ENCODE measurements around the gene GNMT.
"Not testable (repeated sequence)": the region's sequence is repeated elsewhere in the genome, so short reads cannot be mapped to it uniquely, and the experiment has no call there.

The GNMT gene

DNA sequence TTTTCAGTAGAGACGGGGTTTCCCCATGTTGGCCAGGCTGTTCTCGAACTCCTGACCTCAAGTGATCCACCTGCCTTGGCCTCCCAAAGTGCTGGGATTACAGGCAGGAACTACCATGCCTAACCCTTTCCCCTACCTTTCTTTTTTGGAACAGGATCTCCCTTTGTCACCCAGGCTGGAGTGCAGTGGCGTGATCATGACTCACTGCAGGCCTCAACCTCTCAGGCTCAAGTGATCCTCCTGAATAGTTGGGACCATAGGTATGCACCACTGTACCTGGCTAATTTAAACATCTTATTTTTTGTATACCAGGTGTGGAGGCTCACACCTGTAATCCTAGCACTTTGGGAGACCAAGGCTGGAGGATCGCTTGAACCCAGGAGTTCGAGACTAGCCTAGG, 19.2 kb upstream of the GNMT start:
- DNase-seq (ENCODE audit: low spot score): not testable (repeated sequence)

DNA sequence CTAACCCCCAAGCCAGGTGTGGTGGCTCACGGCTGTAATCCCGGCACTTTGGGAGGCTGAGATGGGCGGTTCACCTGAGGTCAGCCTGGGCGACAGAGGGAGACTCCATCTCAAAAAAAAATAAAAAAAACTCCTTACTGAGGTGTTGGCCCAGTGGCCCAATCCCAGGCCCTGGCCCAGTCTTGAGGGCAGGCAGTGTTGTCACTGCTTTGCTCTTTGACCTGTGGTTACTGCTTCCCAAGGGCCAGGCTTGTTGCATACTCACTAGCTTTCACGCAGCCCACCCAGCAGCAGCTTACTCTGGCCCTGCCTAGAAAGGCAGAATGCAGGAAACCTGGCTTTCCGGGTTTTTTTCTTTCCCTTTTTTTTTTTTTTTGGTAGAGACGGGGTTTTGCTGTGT, 18.1 kb upstream of the GNMT start:
- no peak for DNase-seq (ENCODE audit: low spot score)

DNA sequence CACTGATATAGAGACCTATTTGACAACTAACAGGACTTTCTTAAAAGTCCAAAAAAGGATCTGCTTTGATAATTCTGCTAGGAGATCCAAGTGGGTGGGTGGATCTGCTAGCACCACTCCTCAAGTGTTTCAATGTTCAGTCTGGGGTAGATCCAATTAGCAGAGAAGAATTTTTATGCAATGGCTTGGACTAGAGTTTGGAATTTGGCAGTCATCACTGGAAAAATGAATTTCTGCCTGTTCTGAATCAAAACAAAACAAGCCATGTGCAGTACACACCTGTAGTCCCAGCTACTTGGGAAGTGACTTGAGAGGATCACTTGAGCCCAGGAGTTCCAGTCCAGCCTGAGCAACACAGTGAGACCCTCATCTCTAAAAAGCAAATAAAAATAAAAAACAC, 12.6 kb upstream of the GNMT start:
- no peak for DNase-seq (ENCODE audit: low spot score)

DNA sequence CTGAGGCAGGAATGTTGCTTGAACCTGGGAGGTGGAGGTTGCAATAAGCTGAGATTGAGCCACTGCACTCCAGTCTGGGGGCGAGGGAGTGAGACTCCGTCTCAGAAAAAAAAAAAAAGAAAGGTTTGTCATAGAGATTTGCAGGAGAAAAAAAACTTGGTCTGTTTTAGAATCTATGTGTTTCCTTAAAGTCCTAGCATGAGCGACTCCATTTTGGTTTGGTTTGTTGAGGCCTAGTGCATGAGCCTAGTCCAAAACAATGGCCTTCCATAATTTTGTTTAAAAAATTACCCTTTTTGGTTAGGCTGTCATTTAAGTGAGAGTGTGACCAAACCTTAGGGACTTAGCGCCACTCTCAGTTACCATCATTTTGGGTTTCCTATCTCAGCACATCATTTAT, 8.2 kb upstream of the GNMT start:
- no peak for DNase-seq (ENCODE audit: low spot score)

DNA sequence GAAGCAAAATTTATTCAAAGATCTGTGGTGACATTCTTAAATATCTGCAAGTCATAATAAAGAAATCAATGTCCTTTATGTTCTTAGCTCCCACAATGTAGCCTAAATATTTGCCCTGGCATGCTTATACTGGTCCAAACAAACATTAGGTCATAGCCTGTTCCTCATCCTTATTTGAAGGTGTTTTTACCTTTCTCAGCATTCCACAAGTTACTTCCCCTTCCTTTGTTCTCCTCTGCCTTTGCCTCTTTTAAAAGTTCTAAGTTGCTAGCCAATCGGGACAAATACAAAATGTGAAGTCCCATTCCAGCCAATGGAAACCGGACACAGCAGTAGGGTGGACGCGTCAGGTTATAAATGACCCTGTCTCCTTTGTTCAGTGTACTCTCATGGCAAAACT, 6.1 kb upstream of the GNMT start:
- not testable (repeated sequence) for DNase-seq (ENCODE audit: low spot score)

DNA sequence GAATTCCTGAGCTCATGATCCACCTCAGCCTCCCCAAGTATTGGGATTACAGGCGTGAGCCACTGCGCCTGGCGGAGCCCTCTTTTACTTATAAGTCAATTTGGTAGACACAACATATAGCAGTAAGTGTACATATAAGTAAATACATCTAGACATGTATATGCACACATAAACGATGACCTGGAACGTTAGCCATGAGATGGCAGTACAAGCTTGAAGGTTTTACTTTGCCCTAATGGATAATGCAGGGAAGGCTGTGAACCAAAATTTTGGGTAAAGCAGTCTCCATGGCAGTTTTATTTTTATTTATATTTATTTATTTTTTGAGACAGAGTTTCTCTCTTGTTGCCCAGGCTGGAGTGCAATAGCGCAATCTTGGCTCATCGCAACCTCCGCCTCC, 2.4 kb upstream of the GNMT start:
- no peak for DNase-seq (ENCODE audit: low spot score)

DNA sequence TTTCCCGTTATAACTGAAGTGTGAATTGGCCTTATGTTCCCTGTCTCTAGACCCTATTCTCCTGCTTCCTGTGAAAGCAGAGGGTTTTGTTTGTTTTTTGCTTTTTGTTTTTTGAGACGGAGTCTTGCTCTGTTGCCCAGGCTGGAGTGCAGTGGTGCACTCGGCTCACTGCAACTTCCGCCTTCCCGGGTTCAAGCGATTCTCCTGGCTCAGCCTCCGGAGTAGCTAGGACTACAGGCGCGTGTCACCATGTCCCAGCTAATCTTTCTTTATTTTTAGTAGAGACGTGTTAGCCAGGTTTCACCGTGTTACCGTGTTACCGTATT, 674 bp upstream of the GNMT start:
- DNase-seq (ENCODE audit: low spot score): no peak

DNA sequence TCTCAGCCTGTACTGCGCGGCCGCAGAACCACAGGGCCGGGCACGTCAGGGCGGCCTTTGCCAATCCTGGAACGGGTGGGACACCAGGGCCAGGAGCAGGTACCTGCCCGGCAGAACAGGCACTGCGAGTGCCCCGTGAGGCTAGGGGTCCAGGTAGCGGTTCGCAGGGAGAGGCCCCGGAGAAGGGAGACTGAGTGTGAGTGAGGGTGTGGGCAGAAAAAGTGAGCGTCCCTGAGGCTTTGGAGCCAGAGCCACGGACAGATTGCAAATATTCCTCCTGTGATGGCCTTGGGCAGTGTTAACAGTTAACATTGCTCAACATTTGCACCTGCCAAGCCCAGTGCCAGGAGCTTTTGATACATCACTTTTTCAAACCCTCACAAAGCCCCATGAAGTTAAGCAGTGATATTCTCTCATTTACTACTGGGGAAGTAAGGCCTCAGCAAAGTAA, 491 bp downstream of the GNMT start:
- DNase-seq (ENCODE audit: low spot score): peak; percentile 6

DNA sequence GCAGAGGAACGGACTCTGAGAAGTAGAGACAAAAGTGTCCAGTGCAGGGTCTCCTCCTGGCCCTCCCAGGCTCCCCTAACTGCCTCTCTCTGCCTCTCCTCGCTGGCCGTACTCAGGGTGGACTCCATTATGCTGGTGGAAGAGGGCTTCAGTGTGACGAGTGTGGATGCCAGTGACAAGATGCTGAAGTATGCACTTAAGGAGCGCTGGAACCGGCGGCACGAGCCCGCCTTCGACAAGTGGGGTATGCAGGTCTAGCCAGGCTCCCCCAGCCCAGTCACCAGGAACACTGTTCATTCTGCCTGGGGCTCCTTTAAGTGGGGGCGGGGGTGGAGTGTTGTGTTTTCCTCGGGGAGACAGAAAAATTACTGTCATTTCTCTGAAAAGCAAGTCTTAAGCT, 1.5 kb downstream of the GNMT start:
- DNase-seq (ENCODE audit: low spot score): no peak

DNA sequence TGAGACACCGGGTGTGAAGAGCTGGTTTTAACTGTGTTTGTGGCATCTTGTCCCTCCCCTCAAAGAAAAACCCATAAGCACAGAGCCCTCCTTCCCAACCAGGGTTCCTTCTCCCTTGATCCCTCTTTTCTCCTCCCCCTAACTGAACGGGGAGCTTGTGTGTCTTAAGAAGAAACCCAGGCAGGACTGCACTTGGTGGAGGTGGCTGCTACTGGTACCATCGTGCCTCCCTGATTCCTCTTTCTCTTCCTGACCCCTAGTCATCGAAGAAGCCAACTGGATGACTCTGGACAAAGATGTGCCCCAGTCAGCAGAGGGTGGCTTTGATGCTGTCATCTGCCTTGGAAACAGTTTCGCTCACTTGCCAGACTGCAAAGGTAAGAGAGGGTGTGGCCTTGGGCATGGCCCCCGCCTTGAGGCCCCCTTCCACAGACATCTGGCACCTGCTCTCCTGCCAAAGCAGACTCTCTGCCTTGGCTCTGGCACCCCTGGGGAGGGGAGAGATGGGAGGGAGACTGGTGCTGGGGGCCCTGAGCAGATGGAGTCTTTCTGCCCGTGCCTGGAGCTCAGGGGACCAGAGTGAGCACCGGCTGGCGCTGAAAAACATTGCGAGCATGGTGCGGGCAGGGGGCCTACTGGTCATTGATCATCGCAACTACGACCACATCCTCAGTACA, 2.1 kb downstream of the GNMT start:
- DNase-seq (ENCODE audit: low spot score): no peak

DNA sequence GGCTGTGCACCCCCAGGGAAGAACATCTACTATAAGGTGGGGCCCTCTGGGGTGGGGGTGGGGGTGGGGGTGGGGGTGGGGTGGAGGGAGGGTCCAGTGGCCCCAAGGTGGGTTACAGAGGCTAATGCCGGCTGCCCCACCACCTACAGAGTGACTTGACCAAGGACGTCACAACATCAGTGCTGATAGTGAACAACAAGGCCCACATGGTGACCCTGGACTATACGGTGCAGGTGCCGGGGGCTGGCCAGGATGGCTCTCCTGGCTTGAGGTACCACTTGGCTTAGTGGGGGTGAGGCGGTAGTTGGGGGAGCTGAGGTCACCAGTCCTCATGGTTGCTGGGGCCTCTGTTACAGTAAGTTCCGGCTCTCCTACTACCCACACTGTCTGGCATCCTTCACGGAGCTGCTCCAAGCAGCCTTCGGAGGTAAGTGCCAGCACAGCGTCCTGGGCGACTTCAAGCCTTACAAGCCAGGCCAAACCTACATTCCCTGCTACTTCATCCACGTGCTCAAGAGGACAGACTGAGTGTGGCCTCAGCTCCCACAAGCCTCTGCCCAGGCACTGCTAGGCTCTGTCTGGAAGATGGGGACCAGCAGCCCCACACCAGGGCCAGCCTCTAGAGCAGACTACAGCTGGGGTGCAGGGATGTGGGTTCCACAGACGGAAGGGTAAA, 2.8 kb downstream of the GNMT start:
- no peak for DNase-seq (ENCODE audit: low spot score)

DNA sequence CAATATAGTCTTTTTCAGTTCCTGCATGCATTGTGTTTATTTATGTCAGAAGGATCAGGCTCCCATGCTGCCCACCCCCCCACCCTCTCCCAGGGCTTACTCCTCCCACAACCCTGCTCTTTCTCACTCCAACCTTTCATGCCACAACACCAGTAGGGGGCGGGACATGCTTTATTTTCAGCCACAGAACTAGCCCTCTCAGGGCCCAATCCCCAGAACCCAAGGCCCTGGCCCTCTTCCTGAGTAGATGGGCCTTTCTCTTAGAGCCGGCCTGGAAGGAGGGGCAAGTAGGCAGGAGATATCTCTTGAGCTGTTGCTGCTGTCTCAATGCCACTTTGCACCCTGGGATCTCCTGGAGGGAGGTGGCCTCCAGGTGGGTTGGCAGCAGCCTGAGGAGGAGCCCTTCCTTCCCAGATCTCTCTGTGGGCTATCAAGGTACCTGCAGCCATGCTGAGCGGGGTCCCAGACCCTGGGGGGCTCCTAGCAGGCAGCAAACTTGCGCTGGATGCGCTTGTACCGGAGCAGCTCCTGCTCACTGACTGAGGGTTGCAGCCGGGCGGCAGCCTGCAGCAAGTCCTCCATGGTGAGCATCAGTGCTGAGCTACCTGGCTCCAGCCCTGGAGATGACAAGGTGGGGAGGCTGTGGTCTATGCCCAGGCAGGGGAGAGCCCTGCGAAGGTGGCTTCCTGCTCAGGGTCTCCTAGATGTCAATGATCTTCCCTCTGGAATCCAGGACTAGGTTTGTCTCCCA, 3.5 kb downstream of the GNMT start:
- peak; percentile 55 for DNase-seq (ENCODE audit: low spot score)

DNA sequence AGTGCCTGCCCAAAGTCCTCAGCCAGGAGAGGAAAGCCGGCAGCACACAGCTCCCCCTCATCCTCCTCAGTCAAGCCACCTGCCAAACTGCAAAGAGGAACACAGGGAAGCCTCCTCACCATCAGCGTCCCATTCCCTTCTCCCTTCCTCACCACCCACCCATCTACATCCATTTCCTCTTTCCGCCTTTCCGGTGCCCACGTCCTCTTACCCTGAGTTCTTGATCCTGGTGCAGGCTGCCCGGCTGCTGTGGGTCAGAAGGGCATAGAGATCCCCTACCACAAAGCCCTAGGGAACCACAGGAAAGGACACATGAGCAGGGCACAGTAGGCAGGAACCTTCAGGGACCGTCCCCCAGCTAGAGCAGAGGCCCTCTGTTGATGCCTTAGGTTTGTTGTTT, 6.0 kb downstream of the GNMT start:
- DNase-seq (ENCODE audit: low spot score): no peak

DNA sequence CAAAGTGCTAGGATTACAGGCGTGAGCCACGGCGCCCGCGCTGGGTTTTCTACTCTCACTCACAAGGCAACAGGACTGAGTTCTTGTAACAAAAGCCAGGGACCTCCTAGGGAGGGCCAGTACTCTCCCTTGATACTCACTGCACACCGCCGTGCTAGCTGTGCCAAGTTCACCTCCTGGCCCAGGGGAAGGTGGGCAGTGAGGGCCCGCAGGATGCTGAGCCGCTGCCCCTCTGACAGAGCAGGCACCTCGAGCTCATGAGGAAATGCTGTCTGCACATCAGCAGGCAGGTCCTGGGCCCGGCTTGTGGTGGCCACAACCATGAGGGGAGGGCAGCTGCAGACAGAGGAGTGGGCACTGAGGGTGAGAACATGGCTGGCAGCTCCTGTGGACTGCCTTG, 6.7 kb downstream of the GNMT start:
- no peak for DNase-seq (ENCODE audit: low spot score)

DNA sequence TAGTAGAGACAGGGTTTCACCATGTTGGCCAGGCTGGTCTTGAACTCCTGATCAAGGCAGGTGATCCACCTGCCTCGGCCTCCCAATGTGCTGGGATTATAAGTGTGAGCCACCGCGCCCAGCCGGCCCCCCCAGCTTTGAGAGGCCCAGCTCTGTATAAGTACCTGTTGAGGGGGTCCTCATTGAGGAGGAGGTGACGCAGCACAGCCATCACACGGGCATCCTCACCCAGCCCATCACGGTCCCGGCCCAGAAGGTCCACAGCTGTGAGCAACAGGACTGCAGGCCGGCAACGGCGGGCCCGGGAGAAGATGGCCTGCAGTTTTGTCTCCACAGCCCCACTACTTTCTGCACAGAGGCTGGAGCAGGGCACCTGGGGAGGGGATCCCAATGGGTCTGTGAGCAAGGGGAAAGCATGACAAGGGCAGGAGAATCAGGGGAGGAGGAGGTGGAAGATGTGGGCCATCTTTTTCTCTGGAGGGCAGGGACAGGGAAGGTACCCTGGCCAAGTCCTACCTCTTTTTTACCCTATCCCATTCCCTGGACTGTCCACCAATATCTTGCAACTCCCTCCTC, 7.7 kb downstream of the GNMT start:
- peak; percentile 0 for DNase-seq (ENCODE audit: low spot score)

DNA sequence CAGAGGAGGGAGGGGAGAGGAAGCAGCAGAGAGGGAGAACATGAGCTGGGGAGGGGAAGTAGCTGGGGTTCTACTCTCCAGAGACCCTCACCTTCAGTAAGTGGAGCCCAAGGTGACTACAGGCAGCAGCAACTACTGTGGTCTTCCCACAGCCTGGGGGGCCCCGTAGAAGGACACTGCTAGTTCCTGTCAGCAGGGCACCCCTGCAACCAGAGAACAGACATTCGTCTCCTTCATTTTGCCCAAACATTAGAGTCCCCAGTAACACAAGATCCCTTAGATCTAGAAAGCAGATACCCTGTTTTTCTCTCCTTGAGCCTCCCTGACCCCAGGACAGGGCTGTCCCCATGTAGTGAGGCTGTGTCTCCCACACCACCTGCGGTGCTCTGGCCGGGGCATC, 8.2 kb downstream of the GNMT start:
- peak; percentile 1 for DNase-seq (ENCODE audit: low spot score)

DNA sequence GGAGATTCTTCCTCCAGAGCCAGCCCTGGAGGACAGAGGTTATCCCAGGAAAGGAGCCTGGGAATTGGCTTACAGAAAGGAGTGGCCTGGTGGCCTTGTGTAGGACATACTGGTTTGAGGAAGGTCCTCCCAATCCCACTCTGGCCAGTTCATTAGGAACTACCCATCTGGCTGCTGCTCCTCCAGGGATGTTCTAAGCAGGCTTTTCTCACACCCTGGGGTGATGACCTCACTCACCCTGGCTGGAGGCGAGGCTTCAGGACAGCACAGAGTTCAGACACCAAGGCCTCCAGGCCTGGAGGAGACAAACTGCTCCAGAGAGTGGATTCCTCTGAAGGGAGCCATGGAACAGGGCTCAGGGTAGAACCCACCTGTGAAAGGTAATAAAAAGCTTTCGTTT, 8.9 kb downstream of the GNMT start:
- DNase-seq (ENCODE audit: low spot score): peak; percentile 10

DNA sequence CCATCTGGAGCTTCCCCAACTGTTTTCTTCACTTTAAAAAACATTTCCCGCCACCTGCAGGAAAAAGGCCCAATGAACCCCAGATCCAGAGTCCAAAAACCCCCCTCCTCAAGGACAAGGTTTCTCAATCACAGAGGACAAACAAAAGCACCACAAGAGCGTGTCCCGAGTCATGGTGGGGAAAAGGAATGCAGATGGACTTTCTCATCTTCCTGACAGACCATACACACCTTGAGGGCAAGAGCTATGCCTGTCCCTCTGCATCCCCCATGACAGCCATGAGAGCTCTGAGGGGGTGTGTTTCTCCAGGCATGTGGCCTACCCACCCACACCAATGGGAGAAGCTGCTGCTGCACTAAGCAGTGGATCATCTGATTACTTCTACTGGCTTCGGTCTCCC, 9.4 kb downstream of the GNMT start:
- peak; percentile 2 for DNase-seq (ENCODE audit: low spot score)

DNA sequence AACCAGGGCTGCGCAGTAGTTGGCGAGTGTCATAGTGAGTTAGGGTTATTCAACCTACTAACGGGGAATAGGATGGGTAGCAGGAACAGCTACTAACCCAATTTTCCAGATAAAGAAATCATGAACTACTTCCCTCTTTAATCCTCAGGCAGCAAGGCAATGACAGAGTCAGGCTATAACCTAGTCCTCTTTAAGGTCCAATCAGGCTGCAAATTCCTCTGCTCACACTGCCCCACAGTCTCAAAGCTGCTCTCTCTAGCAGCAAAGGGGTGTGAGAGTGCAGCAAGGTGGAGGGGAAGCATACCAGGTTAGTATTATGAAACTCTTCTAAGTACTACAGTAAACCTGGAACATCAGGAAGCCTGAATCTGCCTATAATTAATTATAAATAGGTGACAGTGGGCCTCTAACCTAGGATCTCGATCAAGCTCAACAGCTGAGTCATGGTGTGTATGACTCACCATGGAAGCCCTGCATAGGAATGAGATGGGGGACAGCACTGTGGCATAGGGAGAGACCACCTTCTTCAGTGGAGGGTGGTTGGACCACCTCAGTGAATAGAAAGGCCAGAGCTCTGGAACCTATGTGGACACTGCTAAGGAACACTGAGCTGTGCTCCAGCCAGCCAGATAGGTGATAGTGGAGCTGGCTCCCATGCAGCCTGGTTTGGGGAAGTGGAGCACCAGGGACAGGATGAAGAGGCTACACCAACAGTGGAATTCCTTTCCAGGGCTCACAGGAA, 10.5 kb downstream of the GNMT start:
- peak; percentile 35 for DNase-seq (ENCODE audit: low spot score)

DNA sequence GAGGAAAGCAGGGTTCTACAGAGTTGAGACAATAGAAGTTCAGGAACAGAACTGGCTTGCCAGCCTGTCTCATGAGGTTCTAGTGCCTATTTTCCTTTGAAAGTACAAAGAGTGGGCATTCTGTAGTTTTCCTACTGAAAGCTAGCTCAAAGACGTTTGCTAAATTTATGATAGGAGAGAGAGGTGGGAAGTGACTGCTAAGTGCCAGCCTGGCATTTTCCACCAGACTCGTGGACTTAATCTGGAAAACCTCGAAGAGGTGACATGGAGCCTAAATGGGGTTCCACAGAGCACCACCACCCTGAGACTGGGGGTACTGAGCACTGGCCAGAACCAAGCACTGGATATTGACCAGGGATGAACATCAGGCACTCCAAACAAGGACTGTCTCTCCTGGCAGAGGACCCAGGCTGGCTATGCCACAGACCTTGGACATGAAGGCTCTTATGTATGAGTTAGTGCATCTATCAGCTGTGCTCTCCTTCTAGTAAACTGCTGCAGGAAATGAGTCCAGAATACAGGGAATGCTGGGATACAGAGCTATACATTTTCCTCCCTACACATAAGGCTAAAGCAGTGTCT, 11.3 kb downstream of the GNMT start:
- no peak for DNase-seq (ENCODE audit: low spot score)

DNA sequence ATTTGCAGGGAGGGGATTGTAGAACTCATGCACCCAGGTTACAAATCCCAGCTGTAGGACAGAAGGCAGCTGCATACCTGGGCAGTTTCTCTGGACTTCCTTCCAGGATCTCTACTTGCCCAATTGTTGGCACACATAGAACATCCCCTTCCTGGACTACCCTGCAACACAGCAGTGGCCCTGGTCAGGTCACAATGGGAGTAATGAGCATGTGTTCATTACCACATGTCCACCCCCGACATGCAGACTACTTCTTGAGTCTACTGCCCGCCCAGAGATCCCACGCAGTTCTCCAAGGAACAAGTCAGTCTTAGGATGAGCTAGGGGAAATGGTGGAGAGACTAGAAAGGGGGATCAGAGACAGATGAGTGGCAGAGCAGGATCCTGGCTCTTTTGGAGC, 13.4 kb downstream of the GNMT start:
- DNase-seq (ENCODE audit: low spot score): no peak

DNA sequence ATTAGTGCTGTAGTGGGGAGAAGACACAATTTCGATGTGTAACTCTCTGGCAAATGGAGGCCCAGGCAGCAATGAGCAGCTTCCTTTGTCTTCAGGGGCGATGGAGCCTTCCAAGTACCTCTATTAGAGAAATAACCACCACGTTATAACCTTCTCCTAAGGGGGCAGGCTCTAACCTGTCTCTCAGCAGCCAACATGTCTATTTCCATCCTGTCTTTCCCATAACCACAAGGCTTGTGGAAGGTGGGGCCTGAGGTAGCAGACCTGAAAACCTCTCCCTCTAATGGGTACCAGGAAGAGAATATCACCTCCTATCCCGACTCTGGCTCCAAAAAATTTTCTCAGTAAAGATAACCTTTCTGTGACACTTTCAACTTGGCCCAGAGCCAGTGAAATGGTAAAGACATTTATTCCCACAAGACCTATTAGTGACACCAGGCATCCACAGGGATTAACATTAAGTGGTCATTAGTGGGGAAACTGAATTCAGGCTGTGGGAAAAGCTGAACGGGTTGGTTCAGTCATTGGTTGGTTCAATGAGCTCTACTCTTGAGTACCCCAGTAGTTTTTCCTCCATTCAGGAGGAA, 14.5 kb downstream of the GNMT start:
- DNase-seq (ENCODE audit: low spot score): no peak

Data from AG20443 (cell line).